Adrenal gland (tissue), 12 donors: ENCODE results near the gene KRTAP4-4. TPM values are rescaled to one million over a fixed set of nuclear protein-coding genes. Genes with fewer than 3 reads are reported as not detected.
"Not testable (repeated sequence)": the region's sequence is repeated elsewhere in the genome, so short reads cannot be mapped to it uniquely, and the experiment has no call there.

Experiments used
- DNase-seq, 7 donors: peaks; one replicate each; pipeline ENCODE4 v3.0.0-alpha.2; 2019 to 2020
- H3K27ac ChIP-seq, 5 donors: fragments of 200-600 bp; sonication (generic) in 4 of 5; 1 replicate in 3 of 5; 2 replicates in 2 of 5; pipeline versions ENCODE4 v1.5.1 to v1.8.0; 2016 to 2020; ENCODE audit warnings: mild to moderate bottlenecking in 1 of 5
- H3K27me3 ChIP-seq: fragments of 200-600 bp; 2 replicates; pipeline ENCODE4 v1.8.0; 2021
- H3K36me3 ChIP-seq, 2 donors: fragments of 200-600 bp; replicated peaks in 1 of 2; 1 replicate in 1 of 2; 2 replicates in 1 of 2; pipeline versions ENCODE4 v1.5.1 to v1.8.0; 2018 to 2022
- H3K4me1 ChIP-seq, 2 donors: fragments of 200-600 bp; replicated peaks in 1 of 2; 1 replicate in 1 of 2; 2 replicates in 1 of 2; pipeline versions ENCODE4 v1.5.1 to v1.8.0; 2018 to 2021
- H3K4me3 ChIP-seq, 4 donors: fragments of 200-600 bp; sonication (generic) in 3 of 4; one replicate each; pipeline ENCODE4 v1.5.1; 2016 to 2018
- H3K9me3 ChIP-seq, 3 donors: fragments of 200-600 bp; sonication (generic) in 1 of 3; replicated peaks in 1 of 3; 1 replicate in 2 of 3; 2 replicates in 1 of 3; pipeline versions ENCODE4 v1.5.1 to v1.8.0; 2016 to 2021
- CTCF ChIP-seq, 6 experiments: fragments of 450-650 bp in 4 of 6; fragments of 200-600 bp in 2 of 6; sonication (generic) in 1 of 6; IDR thresholded peaks; 1 replicate in 5 of 6; 2 replicates in 1 of 6; pipeline versions ENCODE4 v1.5.1 to v1.8.0; 2016 to 2021; ENCODE audit warnings: antibody characterized with exemption in 6 of 6, mild to moderate bottlenecking in 2 of 6, moderate library complexity in 1 of 6
- POLR2A ChIP-seq, 2 donors: fragments of 450-650 bp; IDR thresholded peaks; one replicate each; pipeline ENCODE4 v1.6.1; 2017; ENCODE audit warnings: antibody characterized with exemption in 2 of 2, mild to moderate bottlenecking in 2 of 2, moderate library complexity in 1 of 2
- WGBS, 4 donors: extraction: QIAGEN DNeasy Blood & Tissue Kit in 2 of 4; methylation state at CpG; one replicate each; pipeline versions ENCODE4 v1.1.5 to v1.1.7; 2013 to 2017; 5-methylcytosine and 5-hydroxymethylcytosine counted together
- intact Hi-C, 2 donors: fragments of 100-400 bp; cut with DNase I; formaldehyde crosslinking; loops; one replicate each; pipeline versions ENCODE4 v1.14.1 to v1.15.0; 2022 to 2023
- polyA plus RNA-seq, 3 donors: library from polyadenylated mRNA; stranded (reverse); fragments of 200-250 nt in 2 of 3; fragments of 350-450 nt in 1 of 3; fragmentation: Illumina TruSeq in 1 of 3; extraction: RNeasy Lipid Tissue Mini Kit (QIAGEN cat#74804) in 1 of 3; gene quantifications; one replicate each; pipeline ENCODE4 v1.2.3, GENCODE V29; 2013 to 2014
- total RNA-seq, 9 donors: library from RNA; depleted of rRNA in 4 of 9; stranded (reverse); fragments of >200 nt in 4 of 9; fragments of 120-200 nt in 1 of 9; fragmentation: NEBNext Ultra II Directional in 1 of 9; extraction: Animal tissue kit (Norgen Biotek cat#: 25700) in 1 of 9; gene quantifications; one replicate each; pipeline versions ENCODE4 v1.1.0 to v1.2.4, GENCODE V29; 2013 to 2023
- donor health status: healthy with polysubstance abuse.
- donor health status: Bipolar disorder and iron deficiency.
- donor health status: DM: yes; HTN: yes; CAD: no.
- donor health status: DM: no; HTN: no; CAD: no.
- donor health status: DM: no; HTN: no; CAD: no.
- donor health status: DM: yes; HTN: yes; CAD: no.

The KRTAP4-4 gene
- total and polyA plus RNA-seq, 12 donors, result not detected

- Histone ChIP-seq H3K4me1 (no peaks in the 10 kb centered on the region), H3K9me3 (no peaks in the 10 kb centered on the region), H3K27me3 (no peaks in the 10 kb centered on the region), H3K27ac (no peak overlapping the region), H3K4me3 (no peak overlapping the region), H3K36me3 (no peaks in the 10 kb centered on the region)
- intact Hi-C loops, result no loop called here
- TF ChIP-seq POLR2A (IDR thresholded peaks at IDR 0.05) (no peak), CTCF (IDR thresholded peaks at IDR 0.05) (no peak)
- WGBS, 4 donors, result 26 to 44% (median 29%) methylated on average over 1 of the region's 1 CpG
- DNase-seq, result no peak
These were observed 33.2 kb downstream of the KRTAP4-4 start for GRCh38 chr17:41127371-41127770.

GRCh38 chr17:41126412-41126811, 34.1 kb downstream of the KRTAP4-4 start:
- Histone ChIP-seq H3K36me3 (no peaks in the 10 kb centered on the region), H3K27ac (no peak overlapping the region), H3K4me3 (no peak overlapping the region), H3K27me3 (no peaks in the 10 kb centered on the region), H3K4me1 (no peaks in the 10 kb centered on the region), H3K9me3 (no peaks in the 10 kb centered on the region)
- no peak for DNase-seq
- intact Hi-C loops, result no loop called here
- WGBS, 4 donors, result 67 to 90% (median 82%) methylated on average over 3 of the region's 3 CpGs
- no peak for TF ChIP-seq CTCF (IDR thresholded peaks at IDR 0.05)
- TF ChIP-seq POLR2A (IDR thresholded peaks at IDR 0.05), result no peak

- no peak for DNase-seq
- Histone ChIP-seq H3K9me3 (no peaks in the 10 kb centered on the region), H3K36me3 (no peaks in the 10 kb centered on the region), H3K4me1 (no peaks in the 10 kb centered on the region), H3K27me3 (peaks cover under 1% of the 10 kb centered on the region), H3K27ac (no peak overlapping the region), H3K4me3 (no peak overlapping the region)
- 68 to 100% (median 85%) methylated on average over 2 of the region's 2 CpGs for WGBS, 4 donors
- intact Hi-C loops, result no loop called here
- no peak for TF ChIP-seq CTCF (IDR thresholded peaks at IDR 0.05)
- TF ChIP-seq POLR2A (IDR thresholded peaks at IDR 0.05), result no peak
These were observed 35.5 kb downstream of the KRTAP4-4 start for GRCh38 chr17:41125064-41125463.

GRCh38 chr17:41123991-41124371, 36.6 kb downstream of the KRTAP4-4 start, which contains the start of gene KRTAP4-12:
Gene KRTAP4-12, minus strand, starts transcription at chr17:41124182. Its CDS starts 60 bp downstream, at chr17:41124122.
- intact Hi-C loops, result not testable (repeated sequence)

GRCh38 chr17:41123292-41123990, 37.1 kb downstream of the KRTAP4-4 start:
- DNase-seq, H3K27ac ChIP-seq, intact Hi-C loops, H3K27me3 ChIP-seq, H3K4me1 ChIP-seq, H3K4me3 ChIP-seq, H3K9me3 ChIP-seq, H3K36me3 ChIP-seq: not testable (repeated sequence)
- WGBS, 4 donors, result 79 to 89% (median 88%) methylated on average over 8 to 12 of the region's 12 CpGs

More at GRCh38 chr17:41123991-41124371, 36.6 kb downstream of the KRTAP4-4 start, which contains the start of gene KRTAP4-12:
- not testable (repeated sequence) for H3K9me3 ChIP-seq, H3K27me3 ChIP-seq, H3K36me3 ChIP-seq, H3K4me3 ChIP-seq, DNase-seq, H3K4me1 ChIP-seq, H3K27ac ChIP-seq
- 78 to 100% (median 88%) methylated on average over 1 to 3 of the region's 3 CpGs for WGBS, 4 donors
